NT2/D1 (cell line): ENCODE results near the gene COPE.

Experiments
- SUZ12 ChIP-seq: IDR thresholded peaks from 2 replicates; pipeline ENCODE4 v1.6.1; 2011; ENCODE audit not compliant: insufficient read length, insufficient read depth; ENCODE audit errors: extremely low read depth
- YY1 ChIP-seq: IDR thresholded peaks from 2 replicates; pipeline ENCODE4 v1.6.1; 2011; ENCODE audit not compliant: insufficient read length, insufficient read depth
- ZNF274 ChIP-seq: IDR thresholded peaks from 2 replicates; pipeline ENCODE4 v1.6.1; 2011; ENCODE audit warnings: mild to moderate bottlenecking, low read depth, low read length

- TF ChIP-seq SUZ12 = no peak
- no peak for TF ChIP-seq YY1
- TF ChIP-seq ZNF274 = no peak
Measured at GRCh38 chr19:18867751-18868150, 51.4 kb downstream of the COPE start.
